Activated CD8-positive, alpha-beta T cell treated with anti-CD3 and anti-CD28 coated beads for 36 hours (primary cell): ENCODE results near the gene VPS4B. TPM values are rescaled to one million over a fixed set of nuclear protein-coding genes. Genes with fewer than 3 reads are reported as not detected.

Experiments
- ATAC-seq: fragments of 200-7000 bp; cut with Tn5 transposase; one replicate; pipeline ENCODE4 v1.10.0; 2021; ENCODE audit warnings: mild to moderate bottlenecking, moderate library complexity
- CTCF ChIA-PET: fragments of 350-600 bp; sonication (Branson Sonifier 250); formaldehyde crosslinking; loops from one replicate; lab custom pipeline; 2021; ENCODE audit warnings: antibody characterized with exemption; lab: Charles Lee
- POLR2A ChIA-PET: fragments of 350-600 bp; sonication (Branson Sonifier 250); formaldehyde crosslinking; loops from one replicate; lab custom pipeline; 2021; ENCODE audit warnings: antibody characterized with exemption; lab: Charles Lee
- DNase-seq: peaks from one replicate; pipeline ENCODE4 v3.0.0-alpha.2; 2020
- H3K27ac Mint-ChIP-seq: one replicate; pipeline ENCODE4 v1.8.0; 2021; ENCODE audit warnings: mild to moderate bottlenecking, mixed read lengths
- H3K27me3 Mint-ChIP-seq: one replicate; pipeline ENCODE4 v1.8.0; 2021; ENCODE audit warnings: mixed read lengths
- H3K36me3 Mint-ChIP-seq: one replicate; pipeline ENCODE4 v1.8.0; 2021; ENCODE audit warnings: low read depth, mixed read lengths
- H3K4me1 Mint-ChIP-seq: one replicate; pipeline ENCODE4 v1.8.0; 2021; ENCODE audit warnings: low read depth, mixed read lengths
- H3K4me3 Mint-ChIP-seq: one replicate; pipeline ENCODE4 v1.8.0; 2021; ENCODE audit warnings: mild to moderate bottlenecking, moderate library complexity, mixed read lengths
- H3K9me3 Mint-ChIP-seq: one replicate; pipeline ENCODE4 v1.8.0; 2021; ENCODE audit warnings: mixed read lengths
- CTCF ChIP-seq: fragments of 200-600 bp; IDR thresholded peaks from one replicate; pipeline ENCODE4 v1.8.0; 2022; ENCODE audit warnings: antibody characterized with exemption, mild to moderate bottlenecking
- intact Hi-C: fragments of 100-400 bp; cut with micrococcal nuclease; formaldehyde crosslinking; loops from one replicate; pipeline ENCODE4 v1.10.0; 2022
- total RNA-seq, 2 experiments: library from RNA; stranded (reverse); gene quantifications; one replicate each; pipeline ENCODE4 v1.2.3, GENCODE V29; 2021

VPS4B gene
- total RNA-seq, 2 experiments from 2014 or later, result 34.8 to 35.9 TPM

DNA sequence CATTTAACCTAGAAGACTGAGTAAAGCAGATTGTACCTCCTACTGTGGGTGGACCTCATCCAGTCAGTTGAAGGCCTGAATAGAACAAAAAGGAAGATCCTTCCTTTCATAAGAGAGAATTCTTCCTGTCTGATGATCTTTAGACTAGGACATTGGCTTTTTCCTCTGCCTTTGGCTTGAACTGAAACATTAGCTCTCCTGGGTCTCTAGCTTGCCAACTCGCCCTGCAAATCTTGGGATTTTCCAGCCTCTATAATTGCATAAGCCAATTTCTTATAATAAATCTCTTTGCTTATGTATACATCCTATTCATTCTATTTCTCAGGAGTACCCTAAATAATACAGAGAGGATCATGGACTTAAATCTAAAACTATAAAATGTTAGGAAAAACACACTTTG, 49.1 kb downstream of the VPS4B start:
- peaks cover 11% of the 10 kb centered on the region for H3K4me1 Mint-ChIP-seq
- no peak overlapping the region for H3K27ac Mint-ChIP-seq
- POLR2A ChIA-PET, result no interaction called here

GRCh38 chr18:63368611-63369010, 53.7 kb downstream of the VPS4B start:
- no peak for TF ChIP-seq CTCF
- H3K4me1 Mint-ChIP-seq, result peaks cover 29% of the 10 kb centered on the region
- H3K36me3 Mint-ChIP-seq, result peaks cover 19% of the 10 kb centered on the region
- intact Hi-C loops, result loop anchor here (5.0 kb wide), 1 partner anchor 54 kb away; the partner anchor contains the start of gene VPS4B
- no peak overlapping the region for H3K27ac Mint-ChIP-seq
- ChIA-PET CTCF (interaction anchor here (1.7 to 2.3 kb wide), 2 partner anchors 28 to 351 kb away, joined by 4 to 8 read pairs; no protein-coding TSS in a partner anchor), POLR2A (interaction anchor here (1.0 to 1.3 kb wide), 3 partner anchors 9 to 654 kb away, joined by 3 to 9 read pairs (median 4); partner anchors contain the start of gene PHLPP1)
- H3K27me3 Mint-ChIP-seq, result no peaks in the 10 kb centered on the region
- peak overlapping the region; percentile 81 for H3K4me3 Mint-ChIP-seq
- H3K9me3 Mint-ChIP-seq, result peaks cover 22% of the 10 kb centered on the region
- no peak for ATAC-seq
- DNase-seq, result no peak

More for the DNA sequence above, 49.1 kb downstream of the VPS4B start:
- CTCF ChIA-PET, result interaction anchor here (1.1 kb wide), 1 partner anchor 55 kb away, joined by 3 read pairs; no protein-coding TSS in a partner anchor
- intact Hi-C loops, result no loop called here
- TF ChIP-seq CTCF, result no peak
- ATAC-seq (no peak), DNase-seq (no peak)
- Mint-ChIP-seq H3K27me3 (no peaks in the 10 kb centered on the region), H3K36me3 (peaks cover 8% of the 10 kb centered on the region), H3K9me3 (peaks cover 22% of the 10 kb centered on the region), H3K4me3 (no peak overlapping the region)

DNA sequence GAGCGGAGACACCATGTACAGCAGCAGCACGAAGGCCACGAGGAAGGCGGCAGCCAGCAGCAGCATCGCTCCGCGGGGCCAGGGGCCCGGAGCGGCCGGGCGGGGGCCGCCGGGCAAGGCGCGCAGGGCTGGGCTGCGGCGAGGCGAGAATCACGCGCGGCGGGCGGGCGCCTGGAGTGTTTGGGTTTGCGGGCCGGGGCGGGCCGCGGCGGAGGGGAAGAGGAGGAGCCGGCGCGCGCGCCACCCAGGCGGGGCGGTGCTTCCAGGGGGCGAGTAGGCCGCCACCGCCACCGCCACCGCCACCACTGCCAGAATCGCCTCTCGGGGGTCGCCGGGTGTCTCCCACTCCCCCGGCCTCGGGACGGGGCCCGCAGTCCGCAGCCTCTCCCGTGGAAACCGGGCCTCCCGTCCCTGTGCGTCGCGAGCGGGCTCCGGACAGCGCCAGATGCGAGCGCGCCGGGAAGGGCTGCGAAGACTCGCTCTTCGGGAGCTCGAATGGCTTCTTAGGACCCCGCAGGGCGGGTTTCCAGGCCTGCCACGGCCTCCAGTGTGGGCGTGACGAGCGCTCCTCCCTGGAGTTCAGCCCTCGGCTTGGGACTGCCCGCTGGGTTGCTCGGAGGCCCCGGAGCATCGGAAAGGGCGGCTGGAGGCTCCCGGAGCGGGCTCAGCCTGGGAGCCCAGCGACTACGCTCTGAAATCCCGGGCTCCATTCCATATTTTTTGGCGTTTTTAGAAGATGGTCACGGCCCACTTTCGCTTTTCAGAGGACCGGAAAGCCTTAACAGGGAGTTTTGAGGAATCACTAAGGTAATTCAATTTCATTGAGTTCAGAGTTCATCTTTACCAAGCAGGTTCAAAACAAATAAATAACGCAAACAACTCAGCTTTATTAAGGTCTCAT, 55.0 kb downstream of the VPS4B start, which contains the start of gene KDSR:
KDSR (minus strand) TSS at position 154 of the 901 bp plus-strand sequence; CDS start at position 66, 88 bp downstream.
- POLR2A ChIA-PET, result interaction anchor here (0.8 to 1.4 kb wide), 6 partner anchors 10 to 652 kb away, joined by 3 to 9 read pairs (median 4); partner anchors contain the start of genes PHLPP1 and VPS4B
- no peaks in the 10 kb centered on the region for H3K27me3 Mint-ChIP-seq
- DNase-seq, result peak; percentile 86
- H3K27ac Mint-ChIP-seq, result peak within 1 kb of the TSS; percentile 86
- peak; percentile 84 for ATAC-seq
- intact Hi-C loops, result loop anchor here (5.0 kb wide), 1 partner anchor 55 kb away; the partner anchor contains the start of gene VPS4B
- no peak for TF ChIP-seq CTCF
- peaks cover 29% of the 10 kb centered on the region for H3K4me1 Mint-ChIP-seq
- peak within 1 kb of the TSS; percentile 81 for H3K4me3 Mint-ChIP-seq
- H3K36me3 Mint-ChIP-seq, result peaks cover 22% of the 10 kb centered on the region
- H3K9me3 Mint-ChIP-seq, result peaks cover 23% of the 10 kb centered on the region
- CTCF ChIA-PET, result interaction anchor here (0.9 to 2.3 kb wide), 5 partner anchors 9 to 350 kb away, joined by 3 to 8 read pairs (median 4); partner anchors contain the start of gene VPS4B

GRCh38 chr18:63366213-63367052, 55.8 kb downstream of the VPS4B start:
- intact Hi-C loops, result loop anchor here (5.0 kb wide), 1 partner anchor 56 kb away; the partner anchor contains the start of gene VPS4B
- Mint-ChIP-seq H3K27ac (peak overlapping the region; percentile 69), H3K4me3 (peak overlapping the region; percentile 81), H3K4me1 (peaks cover 29% of the 10 kb centered on the region), H3K36me3 (peaks cover 26% of the 10 kb centered on the region), H3K9me3 (peaks cover 23% of the 10 kb centered on the region), H3K27me3 (no peaks in the 10 kb centered on the region)
- ATAC-seq (peak; percentile 56), DNase-seq (peak; percentile 79)
- no peak for TF ChIP-seq CTCF
- ChIA-PET POLR2A (interaction anchor here (0.7 to 2.1 kb wide), 8 partner anchors 9 to 229 kb away, joined by 3 to 7 read pairs (median 4); partner anchors contain the start of genes BCL2 and VPS4B), CTCF (interaction anchor here (0.8 to 4.6 kb wide), 9 partner anchors 8 to 349 kb away, joined by 3 to 36 read pairs (median 4); partner anchors contain the start of gene VPS4B)
